ENCODE data around the gene OBSCN.

The OBSCN gene

GRCh38 chr1:228308628-228309325, 100.9 kb downstream of the OBSCN start:
- DNase-seq, result no peak

- no peak for DNase-seq
These were observed 101.7 kb downstream of the OBSCN start for GRCh38 chr1:228309326-228310067.

- DNase-seq, result no peak
These were observed 102.4 kb downstream of the OBSCN start for GRCh38 chr1:228310162-228310792.

- DNase-seq, result no peak
These were observed 103.2 kb downstream of the OBSCN start for GRCh38 chr1:228311091-228311490.

- no peak for DNase-seq
These were observed 104.4 kb downstream of the OBSCN start for GRCh38 chr1:228312136-228312764.

GRCh38 chr1:228313536-228314277, 105.9 kb downstream of the OBSCN start:
- no peak for DNase-seq

DNA sequence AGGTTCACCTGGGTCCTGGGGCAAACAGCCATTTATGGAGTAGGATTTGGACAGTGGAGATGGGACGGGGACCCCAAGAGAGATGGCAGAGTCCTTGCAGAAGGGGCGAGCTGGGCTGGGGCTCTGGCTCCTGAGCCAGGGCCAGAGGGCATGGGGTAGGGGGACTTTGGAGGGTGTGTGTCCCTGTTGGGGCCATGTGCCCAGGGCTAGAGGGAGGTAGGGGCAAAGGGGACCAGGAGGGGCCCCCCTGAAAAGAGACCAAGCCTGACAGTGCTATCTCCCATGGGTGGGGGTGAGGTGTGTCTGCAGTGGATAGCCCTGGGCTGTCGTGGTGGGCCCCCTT, 106.4 kb downstream of the OBSCN start:
- DNase-seq, result no peak

DNA sequence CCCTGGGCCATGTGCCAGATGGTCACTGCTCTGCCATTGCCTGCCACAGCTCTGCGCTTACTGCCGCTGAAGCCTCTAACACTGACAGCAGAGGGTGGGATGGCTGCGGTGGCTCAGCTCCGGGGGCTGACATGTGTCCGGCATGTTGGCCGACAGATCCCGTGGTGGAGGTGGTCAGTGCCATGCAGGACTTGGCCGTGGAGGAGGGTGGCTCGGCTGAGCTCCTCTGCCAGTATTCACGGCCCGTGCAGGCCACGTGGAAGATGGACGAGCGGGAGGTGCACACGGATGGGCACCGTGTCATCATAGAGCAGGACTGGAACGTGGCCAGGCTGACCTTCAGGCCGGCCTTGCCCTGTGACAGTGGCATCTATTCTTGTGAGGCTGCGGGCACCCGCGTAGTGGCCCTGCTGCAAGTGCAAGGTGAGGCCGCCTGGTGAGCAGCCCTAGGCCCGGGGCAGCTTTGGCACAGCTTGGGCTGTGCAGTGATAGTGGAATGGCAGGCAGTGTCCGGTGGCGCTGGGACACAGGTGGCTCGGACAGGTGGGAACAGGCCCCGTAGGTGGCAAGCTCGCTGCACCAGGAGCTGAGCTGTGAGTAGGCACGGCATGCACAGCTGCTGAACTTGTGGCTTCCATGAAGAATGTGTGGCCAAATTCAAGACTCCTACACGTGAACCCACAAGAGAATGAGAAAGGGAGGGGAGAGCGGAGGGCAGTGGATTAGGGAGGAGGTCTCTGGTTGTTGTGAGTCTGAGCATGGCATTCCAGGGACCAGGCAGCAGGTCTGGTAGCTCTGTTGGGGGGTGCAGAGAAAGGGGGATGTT, 107.0 kb downstream of the OBSCN start:
- no peak for DNase-seq

DNA sequence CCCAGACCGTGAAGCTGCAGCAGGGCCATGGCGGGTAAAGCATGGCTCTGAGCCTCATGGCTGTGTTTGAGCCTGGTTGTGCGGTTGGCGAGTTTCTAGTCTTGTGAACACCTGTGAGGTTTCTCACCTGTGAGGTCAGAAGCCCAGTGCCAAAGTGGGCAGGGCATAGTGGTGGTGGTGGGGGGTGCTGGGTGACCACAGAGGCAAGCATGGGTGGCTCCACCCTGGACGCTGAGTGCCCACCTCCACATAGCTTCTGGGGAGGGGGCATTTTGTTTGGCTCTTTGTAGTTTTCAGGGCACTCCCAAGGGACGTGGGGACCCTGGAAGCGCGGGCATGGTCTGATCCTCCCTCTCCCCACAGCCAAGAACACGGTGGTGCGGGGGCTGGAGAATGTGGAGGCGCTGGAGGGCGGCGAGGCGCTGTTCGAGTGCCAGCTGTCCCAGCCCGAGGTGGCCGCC, 107.7 kb downstream of the OBSCN start:
- no peak for DNase-seq

GRCh38 chr1:228315945-228316588, 108.2 kb downstream of the OBSCN start:
- DNase-seq, result no peak

GRCh38 chr1:228316589-228317387, 108.9 kb downstream of the OBSCN start:
- no peak for DNase-seq

DNA sequence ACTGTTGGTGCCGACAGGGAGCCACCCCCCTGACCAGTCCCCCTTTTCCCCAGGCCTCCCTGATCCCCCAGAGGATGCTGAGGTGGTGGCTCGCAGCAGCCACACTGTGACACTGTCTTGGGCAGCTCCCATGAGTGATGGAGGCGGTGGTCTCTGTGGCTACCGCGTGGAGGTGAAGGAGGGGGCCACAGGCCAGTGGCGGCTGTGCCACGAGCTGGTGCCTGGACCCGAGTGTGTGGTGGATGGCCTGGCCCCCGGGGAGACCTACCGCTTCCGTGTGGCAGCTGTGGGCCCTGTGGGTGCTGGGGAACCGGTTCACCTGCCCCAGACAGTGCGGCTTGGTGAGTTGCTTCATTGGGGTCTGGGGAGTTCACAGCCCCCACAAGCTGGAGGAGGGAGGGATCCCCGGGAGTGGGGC, 109.6 kb downstream of the OBSCN start:
- DNase-seq, result no peak

- DNase-seq, result no peak
These were observed 110.3 kb downstream of the OBSCN start for GRCh38 chr1:228317891-228318810.

- DNase-seq, result no peak
These were observed 111.0 kb downstream of the OBSCN start for GRCh38 chr1:228318823-228319241.

GRCh38 chr1:228319352-228320088, 111.7 kb downstream of the OBSCN start:
- DNase-seq, result no peak

GRCh38 chr1:228320394-228320793, 112.5 kb downstream of the OBSCN start:
- DNase-seq, result no peak

- DNase-seq, result no peak
These were observed 113.6 kb downstream of the OBSCN start for GRCh38 chr1:228321435-228321834.

DNA sequence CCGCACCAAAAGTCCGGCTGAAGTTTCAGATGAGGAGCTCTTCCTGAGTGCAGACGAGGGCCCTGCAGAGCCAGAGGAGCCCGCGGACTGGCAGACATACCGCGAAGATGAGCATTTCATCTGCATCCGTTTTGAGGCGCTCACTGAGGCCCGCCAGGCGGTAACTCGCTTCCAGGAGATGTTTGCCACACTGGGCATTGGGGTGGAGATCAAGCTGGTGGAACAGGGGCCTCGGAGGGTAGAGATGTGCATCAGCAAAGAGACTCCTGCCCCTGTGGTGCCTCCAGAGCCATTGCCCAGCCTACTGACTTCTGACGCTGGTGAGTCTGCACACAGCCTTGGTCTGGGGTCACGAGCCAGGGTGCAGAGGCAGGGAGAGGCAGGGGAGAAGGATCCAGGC, 114.1 kb downstream of the OBSCN start:
- DNase-seq, result no peak

Data from activated gamma-delta T cell (primary cell).